ENCODE data around the gene PIP4K2C.

DNA sequence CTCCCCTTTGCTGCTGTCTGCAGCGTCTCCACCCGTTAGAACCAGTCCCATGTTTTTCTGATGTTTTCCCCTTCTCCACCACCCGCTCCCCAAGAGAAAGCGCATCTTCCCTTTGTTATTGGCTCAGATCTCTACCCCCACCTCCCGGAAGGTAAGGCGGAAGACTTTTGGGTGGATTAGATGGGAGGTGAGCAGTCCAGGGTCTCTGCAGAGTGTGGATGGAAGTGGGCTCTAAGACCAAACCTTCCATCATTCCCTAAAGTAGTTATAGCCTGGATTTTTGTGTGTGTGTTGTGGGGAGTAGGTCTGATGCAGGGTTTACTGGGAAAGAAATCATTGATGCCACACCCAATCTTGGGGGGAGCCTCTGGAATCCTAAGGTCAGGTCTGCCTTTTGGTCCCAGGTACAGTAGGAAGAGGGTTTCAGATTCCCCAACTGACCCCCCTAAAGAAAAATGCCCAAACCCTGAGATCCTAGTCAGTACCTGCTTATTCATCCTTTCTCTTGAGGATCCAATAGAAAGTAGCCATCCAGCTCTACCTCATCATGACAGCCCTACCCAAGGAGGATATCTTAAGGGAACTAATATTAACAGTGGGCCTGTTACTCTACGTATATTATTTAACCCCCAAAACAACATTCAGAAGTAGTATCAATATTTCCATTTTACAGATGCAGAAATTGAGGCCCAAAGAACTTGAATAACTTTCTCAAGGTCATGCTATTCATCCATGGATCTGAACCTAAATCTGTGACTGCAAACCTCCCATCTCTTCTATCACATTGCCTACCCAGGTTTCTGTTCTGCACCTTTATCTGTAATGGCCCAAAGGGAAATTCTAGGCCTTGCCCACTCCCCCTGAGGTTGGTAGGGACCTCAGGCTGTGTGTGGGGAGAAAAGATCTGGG lies 40.1 kb upstream of the PIP4K2C start:
- TF ChIP-seq CTCF (IDR thresholded peaks at IDR 0.05) = no peak
- no peak for TF ChIP-seq POLR2A (IDR thresholded peaks at IDR 0.05; ENCODE audit: low read depth)
- TF ChIP-seq EP300 (IDR thresholded peaks at IDR 0.05) = no peak

All from esophagus muscularis mucosa (tissue), 4 donors.